HG02884 (cell line): ENCODE data around the gene ZNF582.
"Not testable (repeated sequence)": the region's sequence is repeated elsewhere in the genome, so short reads cannot be mapped to it uniquely, and the experiment has no call there.

ENCODE experiments used
- ATAC-seq: cut with Tn5 transposase; IDR thresholded peaks from one replicate; pipeline ENCODE4 v1.9.1; 2021; ENCODE audit warnings: mild to moderate bottlenecking, moderate library complexity; ENCODE audit not compliant: unreplicated experiment

The ZNF582 gene

DNA sequence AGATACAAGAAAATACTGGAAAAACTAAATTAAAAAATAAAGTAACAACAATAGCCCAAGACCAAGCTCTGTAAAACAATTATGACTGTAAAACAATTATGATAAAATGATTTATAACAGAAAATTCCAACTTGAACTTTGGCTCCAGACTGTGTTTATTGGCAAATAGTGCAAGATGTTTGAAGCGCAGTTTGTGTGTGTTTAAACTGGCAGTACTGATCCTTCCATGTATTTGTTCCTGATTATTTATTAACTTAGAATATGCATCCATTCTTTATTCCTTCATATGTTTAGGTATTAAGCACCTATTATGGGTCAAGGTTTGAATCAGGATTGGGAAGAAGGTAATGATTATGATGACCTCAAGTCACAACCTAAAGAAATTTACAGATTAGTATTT lies 37.8 kb downstream of the ZNF582 start:
- no peak for ATAC-seq

DNA sequence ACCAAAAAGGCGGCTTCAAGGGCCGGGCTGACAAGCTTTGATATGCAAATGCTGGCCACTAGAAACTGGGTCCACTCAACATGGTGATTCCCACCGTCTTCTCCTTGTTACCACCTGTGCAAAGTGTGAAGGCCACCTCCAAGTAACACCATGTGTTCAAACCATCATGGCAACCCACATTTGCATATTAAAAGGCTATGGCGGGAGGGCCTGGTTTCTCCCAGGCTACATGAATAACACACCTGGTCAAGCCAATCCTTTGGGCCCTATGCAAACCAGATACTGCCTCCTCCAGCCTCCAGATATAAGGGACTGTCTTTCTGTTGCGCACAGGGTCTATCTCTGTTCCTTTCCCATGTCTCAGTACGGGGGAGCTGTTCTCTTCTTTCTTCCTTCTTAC lies 42.1 kb downstream of the ZNF582 start:
- ATAC-seq: no peak

DNA sequence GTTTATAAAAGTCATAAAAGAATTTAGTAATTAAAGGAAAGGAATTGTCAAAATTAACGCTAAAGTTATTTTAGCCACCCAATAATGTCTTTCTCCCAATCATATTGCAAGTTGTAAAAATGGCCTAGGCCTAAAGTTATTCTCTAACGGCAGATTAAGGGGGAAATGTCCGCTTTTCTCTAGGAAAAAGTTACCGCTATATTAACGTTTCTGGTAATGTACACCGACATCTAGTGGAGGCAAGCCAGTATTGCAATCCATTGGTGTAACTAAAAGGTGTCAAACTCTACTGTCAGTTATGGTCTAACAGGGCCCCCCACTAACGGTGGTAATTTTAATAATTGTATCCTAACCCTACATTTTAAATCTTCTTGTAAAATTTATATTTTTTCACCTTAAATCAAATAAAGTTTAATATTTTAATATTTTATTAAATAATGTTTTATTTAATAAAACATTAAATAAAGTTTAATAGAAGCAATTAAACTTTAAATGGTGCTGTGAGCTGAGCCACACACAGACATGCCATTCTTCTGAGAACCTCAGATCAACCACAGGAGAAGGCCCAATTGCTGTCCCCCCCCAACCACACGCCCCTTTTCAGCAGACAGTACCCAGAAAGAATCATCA lies 42.8 kb downstream of the ZNF582 start:
- no peak for ATAC-seq

DNA sequence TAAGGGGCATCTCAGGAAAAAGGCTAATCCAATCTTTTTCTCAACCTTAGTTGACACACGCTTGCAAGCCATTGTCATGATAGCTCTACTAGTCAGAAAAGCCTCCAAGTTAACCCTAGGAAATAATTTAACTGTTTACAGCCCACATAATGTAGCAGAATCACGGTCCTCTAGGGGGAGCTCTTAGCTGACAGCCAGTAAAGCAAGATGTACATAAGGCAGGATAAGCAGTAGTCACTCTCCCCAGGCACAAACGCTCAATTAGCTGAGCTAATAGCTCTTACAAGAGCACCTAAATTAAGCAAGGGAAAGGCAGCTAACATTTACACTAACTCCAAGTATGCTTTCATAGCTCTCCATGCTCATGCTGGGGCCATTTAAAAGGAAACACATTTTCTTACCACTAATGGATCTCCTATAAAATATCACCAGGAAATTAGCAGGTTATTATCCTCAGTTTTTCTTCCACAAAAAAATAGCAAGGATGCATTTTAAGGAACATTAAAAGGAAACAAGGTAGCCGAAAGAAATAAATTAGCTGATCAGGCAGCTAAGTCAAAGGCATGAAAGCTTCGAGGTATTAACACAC lies 45.0 kb downstream of the ZNF582 start:
- ATAC-seq: no peak

DNA sequence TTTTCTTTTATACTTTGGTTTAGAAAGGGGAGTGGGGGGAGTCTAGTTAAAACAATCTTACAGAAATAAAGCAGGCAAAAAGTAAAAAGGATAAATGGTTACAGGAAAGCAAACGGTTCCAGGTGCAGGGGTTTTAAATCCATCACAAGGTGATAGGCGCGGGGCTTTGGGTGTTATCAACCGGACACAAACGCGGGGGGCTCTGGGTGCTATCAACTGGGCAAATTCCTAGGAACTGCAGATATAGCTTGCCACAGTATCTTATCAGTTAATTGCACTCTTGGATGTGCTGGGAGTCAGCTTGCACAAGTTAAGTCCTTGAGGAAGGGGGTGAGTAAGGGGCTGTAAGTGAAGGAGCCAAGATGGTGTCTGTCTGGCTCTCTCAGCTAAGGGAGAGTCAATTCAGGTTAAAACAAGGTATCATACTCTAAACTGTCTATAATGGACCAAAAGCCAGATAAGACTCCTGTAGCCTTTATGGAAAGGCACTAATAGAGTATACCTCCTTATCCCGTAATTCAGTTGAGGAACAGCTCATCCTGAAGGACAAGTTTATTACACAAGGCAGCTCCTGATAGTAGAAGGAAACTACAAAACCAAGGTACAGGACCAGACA lies 46.1 kb downstream of the ZNF582 start:
- no peak for ATAC-seq

DNA sequence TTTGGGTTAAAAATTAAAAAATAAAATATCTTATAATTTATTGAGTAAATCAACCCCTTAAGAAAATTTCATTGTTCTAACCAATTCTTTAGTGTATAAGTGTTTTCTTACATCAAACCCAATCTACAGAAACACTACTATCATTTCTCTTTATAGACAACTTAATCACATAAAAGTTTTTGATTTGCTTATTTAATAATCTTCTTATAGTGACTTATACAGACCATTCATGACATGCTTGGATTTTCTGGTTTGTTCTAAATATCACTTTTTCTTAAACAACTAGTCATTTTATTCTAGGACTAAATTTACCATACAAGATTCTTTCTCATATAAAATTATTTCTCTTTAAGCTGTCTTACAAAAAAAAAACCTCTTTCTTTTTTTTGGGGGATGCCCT lies 51.4 kb downstream of the ZNF582 start:
- no peak for ATAC-seq

DNA sequence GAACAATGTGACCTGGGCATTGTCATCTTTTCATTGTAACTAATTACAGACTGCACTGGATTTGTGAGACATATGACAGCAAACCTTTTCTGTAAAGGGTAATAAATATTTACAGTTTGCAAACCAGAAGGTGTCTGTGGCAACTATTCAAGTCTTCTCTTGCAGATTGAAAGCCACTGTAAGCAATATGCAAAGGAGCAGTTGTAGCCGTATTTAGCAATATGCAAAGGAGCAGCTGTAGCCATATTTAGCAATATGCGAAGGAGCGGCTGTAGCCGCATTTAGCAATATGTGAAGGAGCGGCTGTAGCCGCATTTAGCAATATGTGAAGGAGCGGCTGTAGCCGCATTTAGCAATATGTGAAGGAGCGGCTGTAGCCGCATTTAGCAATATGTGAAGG lies 54.3 kb downstream of the ZNF582 start:
- ATAC-seq: not testable (repeated sequence)

DNA sequence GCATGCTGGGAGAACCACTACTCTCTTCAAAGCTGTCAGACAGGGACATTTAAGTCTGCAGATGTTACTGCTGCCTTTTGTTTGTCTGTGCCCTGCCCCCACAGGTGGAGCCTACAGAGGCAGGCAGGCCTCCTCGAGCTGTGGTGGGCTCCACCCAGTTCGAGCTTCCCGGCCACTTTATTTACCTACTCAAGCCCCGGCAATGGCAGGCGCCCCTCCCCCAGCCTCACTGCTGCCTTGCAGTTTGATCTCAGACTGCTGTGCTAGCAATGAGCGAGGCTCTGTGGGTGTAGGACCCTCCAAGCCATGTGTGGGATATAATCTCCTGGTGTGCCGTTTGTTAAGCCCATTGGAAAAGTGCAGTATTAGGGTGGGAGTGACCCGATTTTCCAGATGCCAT lies 56.3 kb downstream of the ZNF582 start:
- ATAC-seq: not testable (repeated sequence)

DNA sequence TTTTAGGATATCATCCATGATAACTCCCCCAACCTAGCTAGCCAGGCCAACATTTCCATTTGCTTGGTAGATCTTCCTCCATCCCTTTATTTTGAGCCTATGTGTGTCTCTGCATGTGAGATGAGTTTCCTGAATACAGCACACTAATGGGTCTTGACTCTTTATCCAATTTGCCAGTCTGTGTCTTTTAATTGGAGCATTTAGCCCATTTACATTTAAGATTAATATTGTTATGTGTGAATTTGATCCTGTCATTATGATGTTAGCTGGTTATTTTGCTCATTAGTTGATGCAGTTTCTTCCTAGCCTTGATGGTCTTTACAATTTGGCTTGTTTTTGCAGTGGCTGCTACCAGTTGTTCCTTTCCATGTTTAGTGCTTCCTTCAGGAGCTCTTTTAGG lies 58.0 kb downstream of the ZNF582 start:
- not testable (repeated sequence) for ATAC-seq

DNA sequence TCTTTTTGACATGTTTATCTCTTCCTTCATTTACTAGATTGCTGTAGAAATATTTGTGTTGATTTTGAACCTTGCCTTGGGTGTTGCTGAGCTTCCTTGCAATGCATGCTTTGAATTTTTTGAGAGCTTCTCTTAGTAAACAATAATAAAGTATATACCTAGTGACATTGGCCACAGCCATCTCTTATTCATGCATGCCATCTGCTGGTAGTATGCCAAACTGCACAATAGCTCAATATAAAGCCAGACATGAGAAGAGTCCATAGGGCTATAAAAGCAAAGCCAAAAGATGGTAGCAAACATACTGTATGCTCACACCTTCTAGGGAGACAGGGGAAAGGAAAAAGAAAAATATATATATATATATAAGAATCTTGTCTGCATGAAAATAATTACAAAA lies 59.8 kb downstream of the ZNF582 start:
- no peak for ATAC-seq
